Thyroid gland (tissue), 4 donors: ENCODE results near the gene RNASE8. TPM values are rescaled to one million over a fixed set of nuclear protein-coding genes. Genes with fewer than 3 reads are reported as not detected.
A peak's percentile ranks its signal among the peaks of the same experiment; 100 is the strongest.

Experiments used
- DNase-seq, 2 donors: peaks; one replicate each; pipeline ENCODE4 v3.0.0-alpha.2; 2019
- H3K27ac ChIP-seq, 3 donors: fragments of 200-600 bp; sonication (generic); 1 replicate in 2 of 3; 2 replicates in 1 of 3; pipeline ENCODE4 v1.5.1; 2016 to 2019; ENCODE audit warnings: mild to moderate bottlenecking in 1 of 3, moderate library complexity in 1 of 3
- H3K27me3 ChIP-seq: fragments of 200-600 bp; sonication (generic); one replicate; pipeline ENCODE4 v1.5.1; 2019
- H3K36me3 ChIP-seq, 2 donors: fragments of 200-600 bp; sonication (generic); one replicate each; pipeline ENCODE4 v1.5.1; 2016 to 2019
- H3K4me1 ChIP-seq, 2 donors: fragments of 200-600 bp; sonication (generic); one replicate each; pipeline ENCODE4 v1.5.1; 2017 to 2019
- H3K4me3 ChIP-seq, 3 donors: fragments of 200-600 bp; sonication (generic); replicated peaks in 1 of 3; 1 replicate in 2 of 3; 2 replicates in 1 of 3; pipeline ENCODE4 v1.5.1; 2016; ENCODE audit warnings: mild to moderate bottlenecking in 1 of 3
- H3K9me3 ChIP-seq: fragments of 200-600 bp; sonication (generic); one replicate; pipeline ENCODE4 v1.5.1; 2017
- CTCF ChIP-seq, 6 experiments: fragments of 200-600 bp in 3 of 6; fragments of 450-650 bp in 3 of 6; sonication (generic) in 3 of 6; IDR thresholded peaks; one replicate each; pipeline ENCODE4 v1.5.1; 2016 to 2019; ENCODE audit warnings: antibody characterized with exemption in 6 of 6, mild to moderate bottlenecking in 2 of 6, inconsistent platforms in 1 of 6, moderate library complexity in 1 of 6
- POLR2A ChIP-seq, 2 donors: fragments of 450-650 bp; IDR thresholded peaks; one replicate each; pipeline ENCODE4 v1.6.1; 2017; ENCODE audit warnings: antibody characterized with exemption in 2 of 2, mild to moderate bottlenecking in 2 of 2, moderate library complexity in 1 of 2
- WGBS, 2 donors: methylation state at CpG; one replicate each; pipeline ENCODE4 v1.1.5; 2017; 5-methylcytosine and 5-hydroxymethylcytosine counted together
- intact Hi-C: fragments of 100-400 bp; cut with DNase I; formaldehyde crosslinking; loops from one replicate; pipeline ENCODE4 v1.15.1; 2023
- total RNA-seq, 4 donors: library from RNA; depleted of rRNA; stranded (reverse); fragments of >200 nt; gene quantifications; one replicate each; pipeline ENCODE4 v1.2.3, GENCODE V29; 2016

Gene RNASE8
- total RNA-seq, 4 donors from 2014 or later: not detected

- peak; percentile 86 to 87 for DNase-seq
- intact Hi-C loops: no loop called here
- H3K36me3 ChIP-seq: peaks cover 0 to 3% of the 10 kb centered on the region in 2 donors
- TF ChIP-seq CTCF (IDR thresholded peaks at IDR 0.05) (peak in 1 of 6 experiments; percentile 2), POLR2A (IDR thresholded peaks at IDR 0.05) (peak in 1 of 2 donors; percentile 76)
- H3K27ac ChIP-seq: peak within 1 kb of the TSS; percentile 82 to 94 (median 86)
- H3K4me1 ChIP-seq: peaks cover 8 to 23% of the 10 kb centered on the region in 2 donors
- no peaks in the 10 kb centered on the region for H3K9me3 ChIP-seq
- H3K4me3 ChIP-seq: peak within 1 kb of the TSS; percentile 19 to 94 (median 93)
- WGBS, 2 donors: 1 to 3% methylated on average over 12 to 29 of the region's 72 CpGs
- no peaks in the 10 kb centered on the region for H3K27me3 ChIP-seq
These were observed 32.8 kb upstream of the RNASE8 start, which contains the start of gene NDRG2 for GRCh38 chr14:21024585-21025370. TSS of gene NDRG2 (minus strand) at chr14:21025061. CDS start at chr14:21023315, 1,746 bp downstream.

GRCh38 chr14:21025371-21026273 lies 32.0 kb upstream of the RNASE8 start:
- TF ChIP-seq POLR2A (IDR thresholded peaks at IDR 0.05): no peak
- no peak for TF ChIP-seq CTCF (IDR thresholded peaks at IDR 0.05)
- peak overlapping the region; percentile 82 to 94 (median 86) for H3K27ac ChIP-seq
- H3K4me1 ChIP-seq: peaks cover 8 to 23% of the 10 kb centered on the region in 2 donors
- WGBS, 2 donors: 14 to 26% methylated on average over 9 of the region's 58 CpGs
- H3K9me3 ChIP-seq: no peaks in the 10 kb centered on the region
- DNase-seq: peak; percentile 43 to 56
- H3K36me3 ChIP-seq: no peaks in the 10 kb centered on the region
- intact Hi-C loops: no loop called here
- no peaks in the 10 kb centered on the region for H3K27me3 ChIP-seq
- H3K4me3 ChIP-seq: peak overlapping the region; percentile 19 to 94 (median 93)

- intact Hi-C loops: no loop called here
- DNase-seq: no peak
These were observed 31.2 kb upstream of the RNASE8 start for GRCh38 chr14:21026274-21026987.

GRCh38 chr14:21026988-21027315 lies 30.7 kb upstream of the RNASE8 start:
- TF ChIP-seq CTCF (IDR thresholded peaks at IDR 0.05) (no peak), POLR2A (IDR thresholded peaks at IDR 0.05) (no peak)
- peaks cover 8 to 23% of the 10 kb centered on the region in 2 donors for H3K4me1 ChIP-seq
- H3K4me3 ChIP-seq: no peak overlapping the region
- H3K9me3 ChIP-seq: no peaks in the 10 kb centered on the region
- 51 to 80% methylated on average over 3 of the region's 3 CpGs for WGBS, 2 donors
- DNase-seq: no peak
- H3K27me3 ChIP-seq: no peaks in the 10 kb centered on the region
- intact Hi-C loops: no loop called here
- H3K36me3 ChIP-seq: no peaks in the 10 kb centered on the region
- peak overlapping the region in 2 of 3 donors; percentile 82 to 94 for H3K27ac ChIP-seq

More at GRCh38 chr14:21026274-21026987, 31.2 kb upstream of the RNASE8 start:
- TF ChIP-seq CTCF (IDR thresholded peaks at IDR 0.05) (no peak), POLR2A (IDR thresholded peaks at IDR 0.05) (no peak)
- Histone ChIP-seq H3K4me3 (no peak overlapping the region), H3K27ac (peak overlapping the region; percentile 52 to 94 (median 82)), H3K9me3 (no peaks in the 10 kb centered on the region), H3K27me3 (no peaks in the 10 kb centered on the region), H3K36me3 (no peaks in the 10 kb centered on the region), H3K4me1 (peaks cover 8 to 23% of the 10 kb centered on the region in 2 donors)
- 69 to 74% methylated on average over 7 of the region's 7 CpGs for WGBS, 2 donors
